ENCODE data around the gene SYT15.
"Not testable (repeated sequence)": the region's sequence is repeated elsewhere in the genome, so short reads cannot be mapped to it uniquely, and the experiment has no call there.

DNA sequence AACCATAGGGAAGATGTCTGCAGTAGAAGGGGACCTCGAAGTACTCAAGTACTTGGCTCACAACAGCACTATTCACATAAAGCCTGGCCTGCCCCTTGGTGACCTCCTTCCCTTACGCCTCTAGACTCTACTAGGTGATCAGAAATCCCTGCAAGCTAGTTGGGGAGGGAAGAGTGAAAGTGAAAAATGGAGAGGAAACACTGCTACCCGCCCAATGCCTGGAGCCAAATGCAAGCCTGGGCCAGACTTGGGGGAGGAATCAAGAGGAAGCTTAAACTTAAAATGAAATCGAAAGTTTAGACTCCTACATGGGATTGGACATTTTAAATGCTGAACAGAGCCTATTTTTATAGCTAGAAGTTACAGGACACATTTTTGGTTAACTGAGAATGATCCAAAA, 17.6 kb downstream of the SYT15 start:
- TF ChIP-seq, protein P1, sequence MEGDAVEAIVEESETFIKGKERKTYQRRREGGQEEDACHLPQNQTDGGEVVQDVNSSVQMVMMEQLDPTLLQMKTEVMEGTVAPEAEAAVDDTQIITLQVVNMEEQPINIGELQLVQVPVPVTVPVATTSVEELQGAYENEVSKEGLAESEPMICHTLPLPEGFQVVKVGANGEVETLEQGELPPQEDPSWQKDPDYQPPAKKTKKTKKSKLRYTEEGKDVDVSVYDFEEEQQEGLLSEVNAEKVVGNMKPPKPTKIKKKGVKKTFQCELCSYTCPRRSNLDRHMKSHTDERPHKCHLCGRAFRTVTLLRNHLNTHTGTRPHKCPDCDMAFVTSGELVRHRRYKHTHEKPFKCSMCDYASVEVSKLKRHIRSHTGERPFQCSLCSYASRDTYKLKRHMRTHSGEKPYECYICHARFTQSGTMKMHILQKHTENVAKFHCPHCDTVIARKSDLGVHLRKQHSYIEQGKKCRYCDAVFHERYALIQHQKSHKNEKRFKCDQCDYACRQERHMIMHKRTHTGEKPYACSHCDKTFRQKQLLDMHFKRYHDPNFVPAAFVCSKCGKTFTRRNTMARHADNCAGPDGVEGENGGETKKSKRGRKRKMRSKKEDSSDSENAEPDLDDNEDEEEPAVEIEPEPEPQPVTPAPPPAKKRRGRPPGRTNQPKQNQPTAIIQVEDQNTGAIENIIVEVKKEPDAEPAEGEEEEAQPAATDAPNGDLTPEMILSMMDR (IDR thresholded peaks at IDR 0.05), result not testable (repeated sequence)
- not testable (repeated sequence) for TF ChIP-seq POLR2A (IDR thresholded peaks at IDR 0.05)
